Type B pancreatic cell (in vitro differentiated cells): ENCODE results near the gene DLL4. TPM values are rescaled to one million over a fixed set of nuclear protein-coding genes. Genes with fewer than 3 reads are reported as not detected.

ENCODE experiments used
- DNase-seq: peaks from one replicate; pipeline ENCODE4 v3.0.0; 2021; ENCODE audit warnings: mixed read lengths; ENCODE audit not compliant: unreplicated experiment; ENCODE audit errors: extremely low spot score
- H3K27ac Mint-ChIP-seq: 2 replicates; pipeline ENCODE4 v1.8.0; 2021; ENCODE audit warnings: mild to moderate bottlenecking, mixed read lengths
- H3K27me3 Mint-ChIP-seq: 2 replicates; pipeline ENCODE4 v1.8.0; 2021; ENCODE audit warnings: mixed read lengths
- H3K36me3 Mint-ChIP-seq: 2 replicates; pipeline ENCODE4 v1.8.0; 2021; ENCODE audit warnings: mixed read lengths
- H3K4me1 Mint-ChIP-seq: one replicate; pipeline ENCODE4 v1.8.0; 2021; ENCODE audit warnings: mixed read lengths; ENCODE audit not compliant: unreplicated experiment
- H3K4me3 Mint-ChIP-seq: 2 replicates; pipeline ENCODE4 v1.8.0; 2021; ENCODE audit warnings: mild to moderate bottlenecking, mixed read lengths
- H3K9me3 Mint-ChIP-seq: 2 replicates; pipeline ENCODE4 v1.8.0; 2021; ENCODE audit warnings: mixed read lengths
- total RNA-seq: library from RNA; stranded (reverse); gene quantifications from 2 replicates; pipeline ENCODE4 v1.2.1, GENCODE V29; 2021; ENCODE audit warnings: low replicate concordance
- TF ChIP-seq, protein P1 (sequence below): fragments of 200-600 bp; sonication (generic); conservative IDR thresholded peaks from 2 replicates; pipeline ENCODE4 v1.5.0; 2021; ENCODE audit warnings: antibody characterized with exemption, mild to moderate bottlenecking

The DLL4 gene
- total RNA-seq, 1 donor from 2014 or later = 2.9 TPM

DNA sequence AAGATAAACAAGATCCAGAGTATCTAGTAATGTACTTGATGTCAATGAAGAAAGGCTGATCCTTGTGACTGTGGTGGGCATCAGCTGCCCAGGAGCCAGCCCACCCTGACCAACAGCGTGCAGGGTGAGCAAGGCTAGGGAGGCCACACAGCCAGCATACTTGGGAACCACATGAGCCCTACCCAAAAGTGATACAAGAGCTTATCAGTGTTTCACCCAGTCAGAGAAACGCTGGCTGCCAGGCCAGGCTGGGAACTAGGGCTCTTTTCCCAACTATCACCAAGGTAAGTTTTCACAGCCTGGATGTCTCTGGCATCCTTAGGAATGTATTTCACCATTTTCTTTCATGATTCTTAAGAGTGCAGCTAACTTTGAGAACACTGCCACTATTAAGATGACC lies 49.0 kb downstream of the DLL4 start:
- TF ChIP-seq, protein P1, sequence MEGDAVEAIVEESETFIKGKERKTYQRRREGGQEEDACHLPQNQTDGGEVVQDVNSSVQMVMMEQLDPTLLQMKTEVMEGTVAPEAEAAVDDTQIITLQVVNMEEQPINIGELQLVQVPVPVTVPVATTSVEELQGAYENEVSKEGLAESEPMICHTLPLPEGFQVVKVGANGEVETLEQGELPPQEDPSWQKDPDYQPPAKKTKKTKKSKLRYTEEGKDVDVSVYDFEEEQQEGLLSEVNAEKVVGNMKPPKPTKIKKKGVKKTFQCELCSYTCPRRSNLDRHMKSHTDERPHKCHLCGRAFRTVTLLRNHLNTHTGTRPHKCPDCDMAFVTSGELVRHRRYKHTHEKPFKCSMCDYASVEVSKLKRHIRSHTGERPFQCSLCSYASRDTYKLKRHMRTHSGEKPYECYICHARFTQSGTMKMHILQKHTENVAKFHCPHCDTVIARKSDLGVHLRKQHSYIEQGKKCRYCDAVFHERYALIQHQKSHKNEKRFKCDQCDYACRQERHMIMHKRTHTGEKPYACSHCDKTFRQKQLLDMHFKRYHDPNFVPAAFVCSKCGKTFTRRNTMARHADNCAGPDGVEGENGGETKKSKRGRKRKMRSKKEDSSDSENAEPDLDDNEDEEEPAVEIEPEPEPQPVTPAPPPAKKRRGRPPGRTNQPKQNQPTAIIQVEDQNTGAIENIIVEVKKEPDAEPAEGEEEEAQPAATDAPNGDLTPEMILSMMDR = no peak

DNA sequence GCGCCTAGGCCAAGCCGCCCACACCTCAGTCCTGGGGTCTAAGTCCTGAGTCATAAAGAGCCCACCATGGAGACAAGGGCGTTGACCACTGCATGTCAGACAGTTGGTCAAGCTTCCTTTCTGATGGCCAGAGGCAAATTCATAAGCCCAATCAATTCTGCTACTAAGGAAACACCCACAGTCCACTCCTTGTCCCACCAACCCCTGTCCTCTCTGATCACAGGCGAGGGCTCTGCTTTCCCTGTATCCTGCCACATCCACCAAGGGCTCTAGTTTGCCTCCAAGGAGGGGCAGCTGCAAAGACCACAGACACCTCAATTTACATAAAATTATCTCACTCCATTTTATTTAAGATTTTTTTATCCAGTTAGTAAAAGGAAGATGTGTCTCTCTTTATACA lies 49.4 kb downstream of the DLL4 start:
- peaks cover 19% of the 10 kb centered on the region for H3K36me3 Mint-ChIP-seq
- no peak overlapping the region for H3K27ac Mint-ChIP-seq
- H3K4me1 Mint-ChIP-seq = no peaks in the 10 kb centered on the region
- TF ChIP-seq, protein P1 = no peak
- DNase-seq = no peak
- no peak overlapping the region for H3K4me3 Mint-ChIP-seq
- no peaks in the 10 kb centered on the region for H3K9me3 Mint-ChIP-seq
- no peaks in the 10 kb centered on the region for H3K27me3 Mint-ChIP-seq

More for the DNA sequence above, 49.0 kb downstream of the DLL4 start:
- Mint-ChIP-seq H3K9me3 (no peaks in the 10 kb centered on the region), H3K27ac (no peak overlapping the region), H3K36me3 (peaks cover 19% of the 10 kb centered on the region), H3K27me3 (no peaks in the 10 kb centered on the region), H3K4me1 (no peaks in the 10 kb centered on the region), H3K4me3 (no peak overlapping the region)
- no peak for DNase-seq

DNA sequence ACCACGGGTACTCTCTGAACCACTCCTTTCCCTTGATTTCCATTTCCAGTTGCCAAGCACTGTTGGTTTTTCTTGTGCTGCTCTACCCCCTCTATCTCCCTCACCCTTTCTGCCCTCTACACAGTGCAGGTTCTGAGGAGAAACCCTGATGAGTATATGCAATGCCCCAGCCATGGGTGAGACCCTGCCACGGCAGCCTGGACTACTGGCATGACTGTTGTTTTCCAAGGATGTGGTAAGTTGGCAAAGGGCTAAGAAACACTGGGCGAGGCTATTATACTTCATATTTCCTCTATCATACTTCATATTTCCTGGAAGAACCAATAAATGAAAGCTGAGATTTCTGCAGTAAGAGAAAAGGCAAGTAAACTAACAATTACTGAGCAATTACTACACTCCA lies 52.0 kb downstream of the DLL4 start:
- no peaks in the 10 kb centered on the region for H3K27me3 Mint-ChIP-seq
- peaks cover 19% of the 10 kb centered on the region for H3K36me3 Mint-ChIP-seq
- no peaks in the 10 kb centered on the region for H3K9me3 Mint-ChIP-seq
- no peak for DNase-seq
- no peak overlapping the region for H3K27ac Mint-ChIP-seq
- H3K4me1 Mint-ChIP-seq = no peaks in the 10 kb centered on the region
- no peak overlapping the region for H3K4me3 Mint-ChIP-seq
- TF ChIP-seq, protein P1 = no peak

DNA sequence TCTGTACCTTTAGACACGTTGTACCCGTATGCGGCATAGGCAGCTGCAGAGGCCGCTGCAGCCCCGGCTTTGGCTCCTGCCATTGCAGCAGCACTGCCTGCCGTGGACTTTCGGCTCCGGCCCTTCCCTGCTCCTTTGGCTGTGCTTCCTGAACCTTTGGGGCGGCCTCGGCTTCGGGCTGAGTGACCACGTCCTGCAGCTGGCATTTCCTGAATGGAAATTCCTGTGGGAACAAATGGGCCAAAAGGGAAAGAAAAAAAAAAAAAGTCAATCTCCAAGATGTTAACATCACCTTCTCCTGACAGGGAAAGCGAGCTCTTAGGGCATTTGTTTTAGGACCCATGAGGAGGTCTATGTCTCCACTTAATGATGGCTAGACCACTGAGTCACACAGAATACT lies 53.7 kb downstream of the DLL4 start:
- Mint-ChIP-seq H3K36me3 (peaks cover 29% of the 10 kb centered on the region), H3K27me3 (no peaks in the 10 kb centered on the region), H3K4me3 (no peak overlapping the region), H3K4me1 (no peaks in the 10 kb centered on the region), H3K9me3 (no peaks in the 10 kb centered on the region), H3K27ac (no peak overlapping the region)
- TF ChIP-seq, protein P1 = no peak
- no peak for DNase-seq

DNA sequence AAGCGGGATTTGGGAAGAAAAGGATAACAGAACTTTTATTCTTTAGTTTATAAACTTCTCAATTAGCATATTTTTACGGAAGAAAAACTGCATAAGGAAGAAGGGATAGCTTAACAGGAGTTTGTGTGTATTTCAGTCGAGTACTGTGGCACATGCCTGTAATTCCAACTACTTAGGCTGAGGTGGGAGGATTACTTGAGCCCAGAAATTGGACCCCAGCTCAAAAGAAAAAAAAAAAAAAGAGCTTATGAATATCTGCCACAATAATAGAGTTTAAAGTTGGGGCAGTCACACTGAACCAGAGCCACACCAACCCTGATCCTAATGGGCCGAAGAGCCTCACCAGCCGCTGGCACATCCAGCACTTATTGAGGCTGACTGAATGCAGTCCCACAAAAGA lies 55.3 kb downstream of the DLL4 start:
- no peak overlapping the region for H3K27ac Mint-ChIP-seq
- TF ChIP-seq, protein P1 = no peak
- H3K36me3 Mint-ChIP-seq = peaks cover 31% of the 10 kb centered on the region
- H3K9me3 Mint-ChIP-seq = no peaks in the 10 kb centered on the region
- no peaks in the 10 kb centered on the region for H3K27me3 Mint-ChIP-seq
- no peak for DNase-seq
- no peaks in the 10 kb centered on the region for H3K4me1 Mint-ChIP-seq
- no peak overlapping the region for H3K4me3 Mint-ChIP-seq

DNA sequence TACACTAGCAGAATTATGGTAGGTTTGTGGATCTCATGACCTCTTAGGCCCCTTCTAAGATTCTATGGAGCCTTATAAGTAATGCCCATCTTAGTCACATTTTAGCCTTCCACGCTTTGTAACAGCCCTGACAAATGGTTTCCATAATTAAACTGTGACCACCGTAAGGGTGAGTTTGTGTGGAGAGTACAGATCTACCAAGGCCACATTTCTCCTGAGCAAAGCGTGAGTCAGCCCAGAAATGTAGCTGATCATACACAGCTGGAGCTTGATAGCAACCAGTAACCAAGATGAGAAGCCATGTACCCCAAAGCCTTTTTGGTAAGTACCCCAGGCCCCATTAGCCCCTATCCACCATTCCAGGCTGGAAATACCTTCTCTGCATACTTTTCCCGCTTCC lies 55.8 kb downstream of the DLL4 start:
- H3K27me3 Mint-ChIP-seq = no peaks in the 10 kb centered on the region
- no peak overlapping the region for H3K27ac Mint-ChIP-seq
- no peaks in the 10 kb centered on the region for H3K9me3 Mint-ChIP-seq
- TF ChIP-seq, protein P1 = no peak
- no peak overlapping the region for H3K4me3 Mint-ChIP-seq
- DNase-seq = no peak
- no peaks in the 10 kb centered on the region for H3K4me1 Mint-ChIP-seq
- H3K36me3 Mint-ChIP-seq = peaks cover 36% of the 10 kb centered on the region
